Neural cell (in vitro differentiated cells): ENCODE results near the gene MARK2.

ENCODE experiments used
- RAD21 ChIP-seq: fragments of 450-650 bp; conservative IDR thresholded peaks from 2 replicates; pipeline ENCODE4 v1.6.1; 2014; ENCODE audit warnings: antibody characterized with exemption, mild to moderate bottlenecking, moderate library complexity
- TF ChIP-seq, protein P1 (sequence below): fragments of 450-650 bp; IDR thresholded peaks from 2 replicates; pipeline ENCODE4 v1.5.1; 2014; ENCODE audit warnings: antibody characterized with exemption, mild to moderate bottlenecking, moderate library complexity; ENCODE audit not compliant: poor library complexity, severe bottlenecking

DNA sequence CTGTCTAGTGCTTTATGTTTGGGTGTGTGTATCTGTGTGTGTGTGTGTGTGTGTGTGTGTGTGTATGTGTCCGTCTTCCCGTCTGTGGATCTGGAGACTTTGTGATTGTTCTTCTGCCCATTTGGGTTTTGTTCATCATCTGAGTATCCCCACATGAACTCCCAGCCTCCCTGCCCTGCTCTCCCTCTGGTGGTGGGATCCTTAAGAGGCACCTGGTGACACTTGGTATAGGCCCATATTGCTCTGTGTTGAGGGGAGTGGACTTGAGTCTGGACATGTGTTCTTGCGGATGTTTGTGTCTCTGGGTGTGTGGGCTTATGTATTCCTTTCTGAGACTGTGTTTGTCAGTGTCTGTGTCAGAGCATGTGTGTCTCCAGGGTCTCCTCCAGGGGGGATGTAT lies 62.8 kb downstream of the MARK2 start:
- TF ChIP-seq, protein P1, sequence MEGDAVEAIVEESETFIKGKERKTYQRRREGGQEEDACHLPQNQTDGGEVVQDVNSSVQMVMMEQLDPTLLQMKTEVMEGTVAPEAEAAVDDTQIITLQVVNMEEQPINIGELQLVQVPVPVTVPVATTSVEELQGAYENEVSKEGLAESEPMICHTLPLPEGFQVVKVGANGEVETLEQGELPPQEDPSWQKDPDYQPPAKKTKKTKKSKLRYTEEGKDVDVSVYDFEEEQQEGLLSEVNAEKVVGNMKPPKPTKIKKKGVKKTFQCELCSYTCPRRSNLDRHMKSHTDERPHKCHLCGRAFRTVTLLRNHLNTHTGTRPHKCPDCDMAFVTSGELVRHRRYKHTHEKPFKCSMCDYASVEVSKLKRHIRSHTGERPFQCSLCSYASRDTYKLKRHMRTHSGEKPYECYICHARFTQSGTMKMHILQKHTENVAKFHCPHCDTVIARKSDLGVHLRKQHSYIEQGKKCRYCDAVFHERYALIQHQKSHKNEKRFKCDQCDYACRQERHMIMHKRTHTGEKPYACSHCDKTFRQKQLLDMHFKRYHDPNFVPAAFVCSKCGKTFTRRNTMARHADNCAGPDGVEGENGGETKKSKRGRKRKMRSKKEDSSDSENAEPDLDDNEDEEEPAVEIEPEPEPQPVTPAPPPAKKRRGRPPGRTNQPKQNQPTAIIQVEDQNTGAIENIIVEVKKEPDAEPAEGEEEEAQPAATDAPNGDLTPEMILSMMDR: peak; percentile 23
- TF ChIP-seq RAD21: no peak
